ENCODE results near the gene N4BP2. TPM values are rescaled to one million over a fixed set of nuclear protein-coding genes. Genes with fewer than 3 reads are reported as not detected.

N4BP2 gene
- total and polyA plus RNA-seq, 2 of the 8 experiments (the other 6 are each of a cell fraction or from before 2014, with no cell fraction given), result 4.4 to 44.7 TPM

DNA sequence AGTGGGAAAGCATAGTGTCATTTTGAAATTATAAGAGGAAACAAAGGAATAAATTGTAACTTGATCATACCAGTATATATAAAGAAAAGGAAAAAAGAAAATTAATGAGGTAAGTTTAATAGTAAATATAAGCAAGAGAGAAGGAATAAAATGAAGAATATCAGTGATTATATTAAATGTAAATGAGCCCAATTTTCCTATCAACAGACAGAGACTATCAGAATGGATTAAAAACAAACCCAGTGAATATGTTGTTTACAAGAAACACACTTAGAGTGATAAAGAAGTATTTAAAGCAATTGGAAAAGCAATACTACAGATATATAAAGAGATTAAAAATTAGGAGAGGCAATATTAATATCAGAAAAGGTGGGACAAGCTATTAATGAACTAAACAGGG lies 111.4 kb downstream of the N4BP2 start (continued):
- TF ChIP-seq CHD7 (IDR thresholded peaks at IDR 0.05; ENCODE audit: insufficient replicate concordance, low read length) (no peak), PHF8 (conservative IDR thresholded peaks at IDR 0.05; ENCODE audit: low read depth, low read length) (no peak), TAF7 (optimal IDR thresholded peaks at IDR 0.05; ENCODE audit: borderline replicate concordance, low read depth, low read length) (no peak), KDM1A (IDR thresholded peaks at IDR 0.05; ENCODE audit: borderline replicate concordance, low read length) (no peak), TAF1 (IDR thresholded peaks at IDR 0.05; ENCODE audit: low read depth, low read length) (no peak), CTBP2 (IDR thresholded peaks at IDR 0.05; ENCODE audit: borderline replicate concordance, insufficient read depth, insufficient read length, low read length) (no peak), TEAD4 (IDR thresholded peaks at IDR 0.05; ENCODE audit: low read depth, low read length) (no peak), POLR2AphosphoS5 (IDR thresholded peaks at IDR 0.05; ENCODE audit: low read depth, low read length) (no peak), EZH2 (IDR thresholded peaks at IDR 0.05; ENCODE audit: low read depth, low read length, severe bottlenecking) (no peak), POLR2A (IDR thresholded peaks at IDR 0.05; ENCODE audit: control extremely low read depth in 1 of 2, low read depth in 2 of 2, low read length in 2 of 2) (no peak)
- TF ChIP-seq, protein P1, sequence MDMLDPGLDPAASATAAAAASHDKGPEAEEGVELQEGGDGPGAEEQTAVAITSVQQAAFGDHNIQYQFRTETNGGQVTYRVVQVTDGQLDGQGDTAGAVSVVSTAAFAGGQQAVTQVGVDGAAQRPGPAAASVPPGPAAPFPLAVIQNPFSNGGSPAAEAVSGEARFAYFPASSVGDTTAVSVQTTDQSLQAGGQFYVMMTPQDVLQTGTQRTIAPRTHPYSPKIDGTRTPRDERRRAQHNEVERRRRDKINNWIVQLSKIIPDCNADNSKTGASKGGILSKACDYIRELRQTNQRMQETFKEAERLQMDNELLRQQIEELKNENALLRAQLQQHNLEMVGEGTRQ (IDR thresholded peaks at IDR 0.05; ENCODE audit: low read length), result no peak
